H1 (cell line): Measurements from ENCODE around the gene CCDC180. TPM values are rescaled to one million over a fixed set of nuclear protein-coding genes. Genes with fewer than 3 reads are reported as not detected.

ENCODE experiments used
- CTCF ChIA-PET: fragments of 300-600 bp; sonication (Branson Sonifier 250); formaldehyde crosslinking; loops from one replicate; lab custom pipeline; 2021; ENCODE audit not compliant: partially characterized antibody; lab: Charles Lee
- POLR2A ChIA-PET: fragments of 300-600 bp; sonication (Branson Sonifier 250); formaldehyde crosslinking; loops from one replicate; lab custom pipeline; 2021; ENCODE audit warnings: inconsistent platforms; ENCODE audit not compliant: partially characterized antibody; lab: Charles Lee
- DNase-seq, 2 experiments: peaks; one replicate each; pipeline versions ENCODE4 v3.0.0 to v3.0.0-alpha.2; 2010 to 2022; ENCODE audit warnings: low spot score in 2 of 2, low read depth in 1 of 2, mixed read lengths in 1 of 2
- FAIRE-seq: peaks from 2 replicates; lab custom pipeline; 2011; peaks lifted over from hg19 to GRCh38; lab: Jason Lieb, UNC
- H2AFZ ChIP-seq: 2 replicates; pipeline ENCODE4 v1.8.1; 2012; ENCODE audit warnings: low read length, inconsistent platforms
- H2AK5ac ChIP-seq: 2 replicates; pipeline ENCODE4 v1.6.1; 2013; ENCODE audit warnings: low read depth, low read length
- H2BK120ac ChIP-seq: replicated peaks from 2 replicates; pipeline ENCODE3; 2013; ENCODE audit warnings: low read depth, low read length, inconsistent platforms
- H2BK12ac ChIP-seq: 2 replicates; pipeline ENCODE4 v1.6.1; 2013; ENCODE audit warnings: low read depth, low read length
- H2BK15ac ChIP-seq: 2 replicates; pipeline ENCODE4 v1.6.1; 2013; ENCODE audit warnings: low read length
- H2BK20ac ChIP-seq: 2 replicates; pipeline ENCODE4 v1.6.1; 2013; ENCODE audit warnings: low read length
- H2BK5ac ChIP-seq: 2 replicates; pipeline ENCODE4 v1.6.1; 2013; ENCODE audit warnings: low read depth, low read length
- H3K14ac ChIP-seq: 2 replicates; pipeline ENCODE4 v1.6.1; 2013; ENCODE audit warnings: inconsistent platforms; ENCODE audit not compliant: insufficient read length
- H3K18ac ChIP-seq: 2 replicates; pipeline ENCODE4 v1.6.1; 2013; ENCODE audit warnings: low read length; ENCODE audit errors: extremely low read depth
- H3K23ac ChIP-seq: 2 replicates; pipeline ENCODE4 v1.6.1; 2013; ENCODE audit warnings: inconsistent platforms; ENCODE audit not compliant: insufficient read length
- H3K23me2 ChIP-seq: 2 replicates; pipeline ENCODE4 v1.6.1; 2013; ENCODE audit warnings: low read depth, low read length
- H3K27ac ChIP-seq: 2 replicates; pipeline ENCODE4 v1.6.1; 2011; ENCODE audit warnings: low read depth, low read length, inconsistent platforms
- H3K27me3 ChIP-seq, 4 experiments: replicated peaks in 1 of 4; 1 replicate in 1 of 4; 2 replicates in 3 of 4; pipeline versions ENCODE4 v1.6.1 to v1.8.1; 2011 to 2013; ENCODE audit warnings: low read length in 3 of 4, mild to moderate bottlenecking in 3 of 4, inconsistent platforms in 2 of 4, mixed read lengths in 2 of 4, moderate library complexity in 1 of 4; ENCODE audit not compliant: control insufficient read depth in 3 of 4, insufficient read depth in 3 of 4; ENCODE audit errors: extremely low read depth in 1 of 4
- H3K36me3 ChIP-seq, 4 experiments: 2 replicates each; pipeline versions ENCODE4 v1.6.1 to v1.8.1; 2011 to 2013; ENCODE audit warnings: mild to moderate bottlenecking in 4 of 4, low read length in 3 of 4, moderate library complexity in 2 of 4, control low read depth in 1 of 4, inconsistent platforms in 1 of 4; ENCODE audit not compliant: insufficient read depth in 4 of 4, control insufficient read depth in 2 of 4
- H3K4ac ChIP-seq: replicated peaks from 2 replicates; pipeline ENCODE3; 2013; ENCODE audit warnings: low read length, low read depth, mixed read lengths, inconsistent platforms; ENCODE audit not compliant: insufficient read length
- H3K4me1 ChIP-seq, 4 experiments: replicated peaks in 1 of 4; 1 replicate in 1 of 4; 2 replicates in 3 of 4; pipeline versions ENCODE4 v1.6.1 to v1.8.1; 2011 to 2013; ENCODE audit warnings: low read length in 3 of 4, inconsistent platforms in 2 of 4, mixed read lengths in 1 of 4; ENCODE audit not compliant: insufficient read depth in 4 of 4, control insufficient read depth in 3 of 4
- H3K4me2 ChIP-seq, 2 experiments: 2 replicates each; pipeline versions ENCODE4 v1.6.1 to v1.8.1; 2011 to 2013; ENCODE audit warnings: low read depth in 2 of 2, low read length in 2 of 2, control low read depth in 1 of 2, inconsistent platforms in 1 of 2, mild to moderate bottlenecking in 1 of 2; ENCODE audit not compliant: insufficient read depth in 1 of 2
- H3K4me3 ChIP-seq, 4 experiments: fragments of 200-600, 300-600 bp in 1 of 4; sonication (generic), shearing (Covaris generic), sonication (Bioruptor Twin) in 1 of 4; 2 replicates each; pipeline versions ENCODE4 v1.5.1 to v1.8.1; 2011 to 2016; ENCODE audit warnings: low read length in 4 of 4, low read depth in 3 of 4, control low read depth in 2 of 4, inconsistent platforms in 2 of 4, mild to moderate bottlenecking in 2 of 4, mixed read lengths in 1 of 4, moderate library complexity in 1 of 4; ENCODE audit not compliant: insufficient read depth in 2 of 4; ENCODE audit errors: extremely low read depth in 1 of 4
- H3K56ac ChIP-seq: replicated peaks from 2 replicates; pipeline ENCODE3; 2013; ENCODE audit warnings: low read depth, mild to moderate bottlenecking, mixed read lengths, low read length, inconsistent platforms; ENCODE audit not compliant: insufficient read length
- H3K79me1 ChIP-seq: 2 replicates; pipeline ENCODE4 v1.6.1; 2013; ENCODE audit warnings: low read depth, low read length, control low read depth
- H3K79me2 ChIP-seq, 2 experiments: 2 replicates each; pipeline versions ENCODE4 v1.6.1 to v1.8.1; 2012 to 2013; ENCODE audit warnings: low read length in 2 of 2, mild to moderate bottlenecking in 2 of 2, inconsistent platforms in 1 of 2; ENCODE audit not compliant: insufficient read depth in 2 of 2, control insufficient read depth in 1 of 2
- H3K9ac ChIP-seq, 4 experiments: replicated peaks in 1 of 4; 1 replicate in 1 of 4; 2 replicates in 3 of 4; pipeline versions ENCODE4 v1.6.1 to v1.8.1; 2011 to 2013; ENCODE audit warnings: low read depth in 3 of 4, low read length in 3 of 4, control low read depth in 2 of 4, mild to moderate bottlenecking in 2 of 4, moderate library complexity in 2 of 4, inconsistent platforms in 1 of 4; ENCODE audit errors: extremely low read depth in 1 of 4
- H3K9me3 ChIP-seq, 2 experiments: 2 replicates each; pipeline versions ENCODE4 v1.6.1 to v1.8.1; 2012 to 2013; ENCODE audit warnings: mild to moderate bottlenecking in 2 of 2, moderate library complexity in 2 of 2, control low read depth in 1 of 2, inconsistent platforms in 1 of 2, low read depth in 1 of 2, low read length in 1 of 2, mixed read lengths in 1 of 2; ENCODE audit not compliant: insufficient read depth in 2 of 2
- H4K20me1 ChIP-seq, 2 experiments: replicated peaks in 1 of 2; 2 replicates each; pipeline versions ENCODE3 to v1.8.1; 2011 to 2013; ENCODE audit warnings: inconsistent platforms in 2 of 2, low read length in 2 of 2, mild to moderate bottlenecking in 1 of 2; ENCODE audit not compliant: insufficient read depth in 2 of 2, control insufficient read depth in 1 of 2
- H4K5ac ChIP-seq: 2 replicates; pipeline ENCODE4 v1.6.1; 2013; ENCODE audit warnings: low read length, low read depth, mixed read lengths, inconsistent platforms; ENCODE audit not compliant: insufficient read length
- H4K8ac ChIP-seq: 2 replicates; pipeline ENCODE4 v1.8.0; 2013; ENCODE audit warnings: mild to moderate bottlenecking, moderate library complexity, low read length, inconsistent platforms; ENCODE audit not compliant: insufficient read depth; ENCODE audit errors: extremely low read depth
- H4K91ac ChIP-seq: replicated peaks from 2 replicates; pipeline ENCODE3; 2013; ENCODE audit warnings: low read length, mixed read lengths, inconsistent platforms; ENCODE audit not compliant: insufficient read length
- CBX5 ChIP-seq: fragments of 300-800, 300-1000 bp; sonication (generic); IDR thresholded peaks from 2 replicates; pipeline ENCODE4 v1.7.1; 2016; ENCODE audit warnings: antibody characterized with exemption, low read length, low read depth
- GTF2F1 ChIP-seq: IDR thresholded peaks from 2 replicates; pipeline ENCODE4 v1.6.1; 2012; ENCODE audit warnings: low read depth, low read length, improper control_type of control experiment, borderline replicate concordance
- NANOG ChIP-seq: IDR thresholded peaks from 2 replicates; pipeline ENCODE4 v1.6.1; 2011; ENCODE audit warnings: low read length, low read depth, mild to moderate bottlenecking, inconsistent platforms; ENCODE audit not compliant: insufficient read depth, poor library complexity, severe bottlenecking
- RNF2 ChIP-seq: fragments of 200-900, 300-1000 bp; sonication (generic); IDR thresholded peaks from 2 replicates; pipeline ENCODE4 v1.7.1; 2016; ENCODE audit warnings: borderline replicate concordance, low read depth, mild to moderate bottlenecking, antibody characterized with exemption, low read length; ENCODE audit not compliant: poor library complexity, severe bottlenecking; ENCODE audit errors: missing control alignments
- TAF1 ChIP-seq: IDR thresholded peaks from 2 replicates; pipeline ENCODE4 v1.6.1; 2011; ENCODE audit warnings: mild to moderate bottlenecking, low read depth, low read length
- TBP ChIP-seq: IDR thresholded peaks from 2 replicates; pipeline ENCODE4 v1.6.1; 2011; ENCODE audit warnings: low read depth, low read length, improper control_type of control experiment
- WGBS, 2 experiments: shearing (Covaris generic) in 1 of 2; methylation state at CpG; one replicate each; pipeline versions ENCODE4 v1.1.6 to v1.1.7; 2013 to 2015; ENCODE audit warnings: low lambda C conversion rate in 2 of 2, mixed read lengths in 2 of 2, inconsistent platforms in 1 of 2, low coverage in 1 of 2, missing lambda C conversion rate in 1 of 2; ENCODE audit not compliant: insufficient replicate concordance in 2 of 2, insufficient coverage in 1 of 2, insufficient read length in 1 of 2; ENCODE audit errors: extremely low coverage in 1 of 2, missing lambda C conversion rate in 1 of 2; 5-methylcytosine and 5-hydroxymethylcytosine counted together
- polyA plus RNA-seq, 7 experiments: library from polyadenylated mRNA; depleted of rRNA in 3 of 7; stranded (reverse) in 5 of 7; unstranded in 2 of 7; fragments of >200 nt in 5 of 7; fragments of 200-250 nt in 2 of 7; gene quantifications; 1 replicate in 5 of 7; 2 replicates in 1 of 7; 4 replicates in 1 of 7; pipeline versions ENCODE4 v1.2.1 to v1.2.3, GENCODE V29; 2011 to 2013; ENCODE audit warnings: missing spikeins in 2 of 7, mixed read lengths in 2 of 7
- total RNA-seq: library from RNA; stranded (reverse); fragmentation: NEBNext Ultra II Directional; extraction: Animal tissue kit (Norgen Biotek cat#: 25700); gene quantifications from 2 replicates; pipeline ENCODE4 v1.2.1, GENCODE V29; 2021
- TF ChIP-seq, protein P1 (sequence below): IDR thresholded peaks from 2 replicates; pipeline ENCODE4 v1.6.1; 2012; ENCODE audit warnings: low read length, inconsistent platforms

The CCDC180 gene
- total and polyA plus RNA-seq, 2 of the 8 experiments (the other 6 are each of a cell fraction or from before 2014, with no cell fraction given) = 2.6 to 8.2 TPM

DNA sequence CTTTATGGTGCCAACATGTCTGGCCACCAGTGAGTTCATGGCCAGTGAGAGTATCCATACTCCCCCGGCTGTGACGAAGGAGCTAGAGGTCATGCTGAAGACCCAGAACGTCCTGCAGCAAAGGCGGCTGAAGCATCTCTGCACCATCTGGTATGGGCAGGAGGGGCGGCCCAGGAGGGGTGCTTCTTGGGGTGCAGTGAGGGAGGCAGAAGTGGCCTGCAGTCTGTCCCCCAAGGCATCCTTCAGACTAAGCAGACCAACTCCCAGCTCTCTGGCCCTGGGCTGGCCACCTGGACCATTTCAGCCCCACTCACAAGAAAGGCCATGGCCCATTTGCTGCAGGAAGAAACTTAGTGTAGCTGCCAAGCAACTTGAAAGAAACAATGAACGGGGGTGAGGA, 11.0 kb downstream of the CCDC180 start:
- Histone ChIP-seq H3K9me3 (no peaks in the 10 kb centered on the region), H3K79me1 (no peaks in the 10 kb centered on the region), H3K23ac (no peak overlapping the region), H3K23me2 (no peaks in the 10 kb centered on the region)
- WGBS, 2 experiments = 94% methylated on average over 6 of the region's 6 CpGs; no CpG with 5 or more reads in 1 of the 2 experiments
- FAIRE-seq = no peak
- TF ChIP-seq RNF2 (no peak), GTF2F1 (no peak), NANOG (no peak), CBX5 (no peak), TBP (no peak), TAF1 (no peak)
- TF ChIP-seq, protein P1, sequence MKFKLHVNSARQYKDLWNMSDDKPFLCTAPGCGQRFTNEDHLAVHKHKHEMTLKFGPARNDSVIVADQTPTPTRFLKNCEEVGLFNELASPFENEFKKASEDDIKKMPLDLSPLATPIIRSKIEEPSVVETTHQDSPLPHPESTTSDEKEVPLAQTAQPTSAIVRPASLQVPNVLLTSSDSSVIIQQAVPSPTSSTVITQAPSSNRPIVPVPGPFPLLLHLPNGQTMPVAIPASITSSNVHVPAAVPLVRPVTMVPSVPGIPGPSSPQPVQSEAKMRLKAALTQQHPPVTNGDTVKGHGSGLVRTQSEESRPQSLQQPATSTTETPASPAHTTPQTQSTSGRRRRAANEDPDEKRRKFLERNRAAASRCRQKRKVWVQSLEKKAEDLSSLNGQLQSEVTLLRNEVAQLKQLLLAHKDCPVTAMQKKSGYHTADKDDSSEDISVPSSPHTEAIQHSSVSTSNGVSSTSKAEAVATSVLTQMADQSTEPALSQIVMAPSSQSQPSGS = no peak
- TF ChIP-seq, all 59 proteins: peak for 0
- no peak overlapping the region for H2AFZ ChIP-seq
- H3K27ac ChIP-seq = no peak overlapping the region
- H3K79me2 ChIP-seq = no peaks in the 10 kb centered on the region
- no peak overlapping the region for H3K4me3 ChIP-seq
- no peak overlapping the region for H2BK5ac ChIP-seq
- no peaks in the 10 kb centered on the region for H4K20me1 ChIP-seq
- no peak overlapping the region for H3K14ac ChIP-seq
- H4K5ac ChIP-seq = no peak overlapping the region
- H3K27me3 ChIP-seq = no peaks in the 10 kb centered on the region
- peaks cover 0 to 13% (median 5%) of the 10 kb centered on the region in 4 experiments for H3K36me3 ChIP-seq
- H2BK120ac ChIP-seq = no peak overlapping the region
- no peaks in the 10 kb centered on the region; a peak in 1 of 7 replicates for H3K4me1 ChIP-seq
- H2AK5ac ChIP-seq = no peak overlapping the region
- POLR2A ChIA-PET = interaction anchor here (1.7 to 2.8 kb wide), 2 partner anchors 11 kb away, joined by 5 to 9 read pairs; partner anchors contain the start of gene CCDC180
- no peak overlapping the region for H3K4me2 ChIP-seq
- no peak for DNase-seq
- H2BK20ac ChIP-seq = no peak overlapping the region
- no peak overlapping the region for H3K56ac ChIP-seq
- no peak overlapping the region for H4K8ac ChIP-seq
- H3K9ac ChIP-seq = no peak overlapping the region
- no peak overlapping the region for H2BK15ac ChIP-seq
- H3K4ac ChIP-seq = no peak overlapping the region
- H2BK12ac ChIP-seq = no peak overlapping the region
- CTCF ChIA-PET = interaction anchor here (1.2 to 2.2 kb wide), 3 partner anchors 9 to 461 kb away, joined by 3 to 8 read pairs (median 3); no protein-coding TSS in a partner anchor
- no peak overlapping the region for H4K91ac ChIP-seq
- H3K18ac ChIP-seq = no peak overlapping the region
